ENCODE measurements around the gene AUH.

The AUH gene

DNA sequence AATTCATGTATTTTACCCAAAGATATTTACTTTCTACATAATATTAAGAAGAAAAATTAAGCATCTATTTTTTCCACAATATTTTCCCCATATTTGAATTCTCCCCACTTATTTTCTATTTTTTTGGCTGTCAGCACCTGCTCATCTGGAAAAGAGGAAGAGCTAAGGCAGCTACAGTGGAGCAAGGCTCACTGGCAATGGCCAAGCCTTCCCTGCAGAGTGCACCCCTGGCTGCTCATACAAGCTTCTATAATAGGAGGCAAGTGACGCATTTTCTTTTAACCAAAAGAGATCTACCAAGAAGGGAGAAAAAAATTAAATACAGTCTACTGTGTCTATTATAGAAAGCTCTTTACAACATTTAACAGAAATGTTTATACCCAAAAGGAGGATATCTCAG lies 72.5 kb downstream of the AUH start:
- DNase-seq, result no peak

DNA sequence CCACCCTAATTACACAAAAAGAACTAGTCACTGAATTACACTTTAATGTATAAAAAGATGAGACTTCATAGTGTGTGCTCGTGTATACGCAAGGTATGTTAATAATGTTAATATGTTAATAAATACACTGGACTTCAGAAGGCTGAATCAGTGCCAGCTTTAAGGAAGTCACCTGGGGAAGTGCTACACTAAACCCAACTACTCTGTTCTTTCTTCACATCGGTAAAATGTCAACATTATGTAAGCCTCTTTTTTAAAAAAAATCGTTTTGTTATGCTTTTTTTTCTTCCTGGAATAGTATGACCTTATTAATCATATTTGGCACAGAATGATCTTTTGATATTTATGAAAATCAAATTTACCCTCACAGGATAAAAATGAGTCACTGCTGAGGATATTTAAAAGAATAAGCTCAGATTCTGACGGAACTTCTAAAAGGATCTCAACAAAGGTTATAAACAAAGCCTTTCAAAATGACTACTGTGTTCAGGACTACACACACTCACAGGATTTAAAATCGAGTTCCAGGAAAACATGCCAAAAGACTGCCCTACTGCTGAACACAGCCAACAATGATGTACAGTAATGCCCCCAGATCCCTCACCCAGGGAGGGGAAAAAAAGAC lies 75.9 kb downstream of the AUH start:
- DNase-seq, result no peak

DNA sequence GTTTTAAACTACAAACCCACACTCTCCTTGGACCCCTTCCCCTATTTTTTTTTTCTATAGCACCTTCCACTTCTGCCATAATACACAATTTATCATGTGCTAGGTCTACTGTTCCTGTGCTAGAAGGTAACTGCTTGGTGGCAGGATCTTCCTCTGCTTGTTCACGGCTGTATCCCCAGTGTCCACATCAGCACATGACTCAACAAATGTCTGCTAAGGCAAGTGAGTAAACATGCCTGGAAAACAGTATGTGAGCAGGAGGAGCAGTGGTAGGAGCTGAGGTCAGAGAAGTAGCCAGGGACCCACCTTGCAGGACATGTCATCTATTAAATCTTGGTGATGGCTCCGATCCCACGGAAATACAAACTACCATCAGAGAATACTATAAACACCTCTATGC lies 79.4 kb downstream of the AUH start:
- DNase-seq, result no peak

DNA sequence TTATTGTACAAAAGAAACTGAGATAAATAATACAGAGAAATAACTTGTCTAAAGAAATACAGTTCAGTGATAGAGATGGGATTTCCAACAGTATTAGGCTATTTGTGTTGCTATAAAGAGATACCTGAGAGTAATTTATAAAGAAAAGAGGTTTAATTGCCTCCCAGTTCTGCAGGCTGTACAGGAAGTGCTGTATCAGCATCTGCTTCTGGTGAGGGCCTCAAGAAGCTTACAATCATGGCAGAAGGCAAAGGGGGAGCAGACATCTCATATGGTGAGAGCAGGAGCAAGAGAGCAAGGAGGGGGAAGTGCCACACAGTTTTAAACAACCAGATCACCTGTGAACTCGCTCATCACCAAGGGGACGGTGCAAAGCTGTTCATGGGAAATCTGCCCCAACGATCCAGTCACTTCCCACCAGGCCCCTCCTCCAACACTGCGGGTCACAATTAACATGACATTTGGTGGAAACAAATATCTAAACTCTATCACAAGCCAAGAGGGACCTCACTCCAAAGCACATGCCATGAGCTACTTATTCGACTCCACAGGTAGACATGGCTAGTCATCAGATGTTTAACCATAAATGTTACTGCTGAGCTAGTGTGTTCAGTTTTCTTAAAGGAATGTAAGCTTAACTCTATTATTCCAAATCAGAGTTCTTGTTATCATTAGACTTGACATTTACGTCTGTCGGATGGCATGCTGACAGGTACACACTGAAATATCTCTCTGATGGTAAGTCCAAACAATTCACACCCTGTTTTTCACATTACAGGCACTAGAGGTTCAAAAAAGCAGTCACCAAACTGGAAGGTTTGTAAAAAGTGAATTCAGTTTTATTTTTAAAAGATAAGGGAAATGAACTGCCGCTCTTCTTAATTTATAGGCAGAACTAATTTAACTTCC lies 82.2 kb downstream of the AUH start:
- no peak for DNase-seq

DNA sequence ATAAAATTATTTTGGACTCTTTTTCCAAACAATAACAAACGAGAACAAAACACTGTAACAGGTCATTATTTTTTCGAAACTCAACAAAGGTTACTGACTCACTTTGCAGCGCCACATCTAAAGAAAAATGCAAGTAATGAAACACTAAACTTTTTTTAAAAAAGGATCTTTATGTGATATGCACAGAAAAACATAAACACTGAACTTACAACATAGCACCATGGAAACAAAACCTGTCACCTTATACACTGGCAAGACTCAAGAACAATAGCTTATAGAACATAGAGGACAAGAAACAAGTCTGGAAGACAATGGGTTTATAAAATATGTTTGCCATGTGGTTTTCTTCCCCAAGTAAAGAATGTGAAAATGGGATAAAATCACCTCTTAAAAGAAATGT lies 85.2 kb downstream of the AUH start:
- no peak for DNase-seq

DNA sequence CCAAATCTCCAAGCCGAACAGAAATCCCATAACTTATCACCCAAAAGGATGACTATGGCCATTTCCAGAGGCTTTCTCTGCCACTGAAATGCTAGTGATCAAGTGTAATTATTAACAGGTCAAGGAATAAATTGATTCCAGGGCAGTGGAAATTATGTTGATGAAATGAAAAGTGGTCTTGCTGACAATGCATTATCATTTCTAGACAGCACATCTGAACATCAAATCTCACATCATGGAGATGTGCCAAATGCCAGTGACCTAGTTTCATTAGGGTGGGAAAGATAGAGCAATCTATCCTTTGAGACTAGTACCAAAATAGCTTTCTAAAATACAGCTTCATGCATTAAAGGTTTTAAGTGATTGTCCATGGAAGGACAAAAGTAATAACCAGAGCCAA lies 86.1 kb downstream of the AUH start:
- no peak for DNase-seq

DNA sequence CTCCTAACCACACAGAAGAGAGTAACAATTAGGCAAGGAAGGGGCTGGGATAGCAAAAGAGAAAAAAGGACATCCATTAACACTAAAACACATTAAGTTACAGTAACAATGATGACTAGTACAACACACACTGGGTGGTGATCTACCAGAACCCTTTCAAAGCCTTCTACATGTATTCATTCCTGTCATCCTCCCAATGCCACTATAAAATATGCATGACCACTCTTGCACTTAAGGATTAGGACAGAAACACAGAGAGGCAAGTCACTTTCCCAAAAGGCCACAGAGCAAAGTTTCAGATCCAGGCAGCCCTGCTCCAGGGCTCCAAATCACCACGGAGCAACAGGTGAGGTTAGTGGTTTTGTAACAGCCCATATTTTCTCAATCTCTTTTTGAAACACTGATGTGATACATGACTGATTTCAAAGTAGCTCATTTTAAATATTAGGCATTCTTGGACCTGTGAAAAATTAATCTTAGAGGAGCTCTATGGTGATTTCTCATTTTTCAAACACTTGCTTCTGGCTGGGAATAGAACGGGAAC lies 86.7 kb downstream of the AUH start:
- no peak for DNase-seq

DNA sequence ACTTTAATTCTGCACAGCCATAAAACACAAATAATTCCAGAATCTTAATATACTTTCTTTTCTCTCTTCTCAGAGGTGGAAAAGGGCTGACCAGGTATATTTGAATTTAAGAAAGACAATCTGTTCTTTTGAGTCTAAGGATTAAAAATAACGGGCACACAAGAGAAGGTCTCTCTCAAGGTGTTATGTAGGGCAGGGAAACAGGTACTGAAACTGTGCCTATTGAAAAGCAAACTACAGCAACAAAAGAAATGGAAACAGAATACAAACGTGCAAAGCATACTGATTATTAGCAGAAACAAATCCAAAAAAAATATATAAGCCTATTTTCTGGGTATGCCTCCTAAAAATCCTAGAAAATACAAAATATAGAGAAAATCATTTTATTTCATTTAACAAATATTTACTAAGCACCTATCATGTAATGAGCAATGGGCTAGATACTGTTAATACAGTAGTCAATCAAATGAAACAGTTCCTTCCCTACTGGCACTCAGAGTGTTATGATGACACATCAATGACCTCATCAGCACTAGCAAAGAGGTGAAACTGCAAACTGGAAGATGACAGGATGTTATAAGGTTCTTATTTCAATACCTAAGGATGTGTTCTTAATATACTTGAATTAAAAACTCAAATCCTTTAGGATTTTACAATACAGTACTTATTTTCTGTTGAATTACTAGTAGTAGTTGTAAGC lies 87.7 kb downstream of the AUH start:
- DNase-seq, result peak; percentile 62

DNA sequence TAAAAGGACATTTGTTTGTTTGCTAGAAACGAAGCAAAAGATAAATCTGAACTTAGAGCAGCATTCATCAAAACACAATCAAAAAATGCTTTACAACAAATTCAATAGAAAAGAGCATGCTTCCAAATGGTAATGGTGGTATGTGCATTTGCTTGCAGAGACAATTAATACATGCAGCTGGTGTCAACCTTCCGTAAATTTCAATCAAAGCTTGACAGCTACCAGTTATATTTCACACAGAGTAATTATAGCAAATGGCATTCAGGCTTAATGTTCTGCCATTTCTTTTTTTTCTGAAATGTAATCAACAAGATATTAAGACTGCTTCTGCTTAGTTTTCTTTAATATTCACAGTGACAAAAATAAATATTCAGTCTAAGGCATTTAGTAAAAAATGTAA lies 90.6 kb downstream of the AUH start:
- DNase-seq, result no peak

DNA sequence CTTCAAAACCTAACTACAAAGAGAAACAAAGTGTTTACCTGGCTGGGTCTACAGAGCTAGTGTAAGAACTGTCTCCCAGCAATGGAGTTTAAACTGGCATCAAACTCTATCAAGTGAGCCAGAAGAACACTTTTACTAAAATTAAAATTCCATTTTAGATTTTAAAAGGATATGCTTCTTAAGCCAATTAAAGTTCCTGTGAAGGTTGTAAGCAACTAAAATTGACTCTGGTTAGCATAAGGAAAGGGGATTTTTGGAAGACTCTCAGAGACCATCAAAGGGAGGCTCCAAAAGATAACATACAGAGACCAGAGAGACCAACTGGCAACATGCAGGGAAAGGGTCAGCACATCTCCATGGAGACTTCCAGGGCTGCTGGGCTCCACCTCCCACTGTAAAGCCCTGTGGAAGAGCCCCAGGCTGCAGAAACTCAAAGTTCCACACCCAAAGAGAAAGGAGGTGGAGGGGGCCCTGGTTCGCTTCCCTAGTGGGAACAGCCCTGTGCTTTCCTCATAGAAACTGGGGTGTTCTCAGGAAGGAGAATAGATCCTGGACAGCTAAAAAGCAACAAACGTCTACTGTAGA lies 91.7 kb downstream of the AUH start:
- DNase-seq, result no peak

DNA sequence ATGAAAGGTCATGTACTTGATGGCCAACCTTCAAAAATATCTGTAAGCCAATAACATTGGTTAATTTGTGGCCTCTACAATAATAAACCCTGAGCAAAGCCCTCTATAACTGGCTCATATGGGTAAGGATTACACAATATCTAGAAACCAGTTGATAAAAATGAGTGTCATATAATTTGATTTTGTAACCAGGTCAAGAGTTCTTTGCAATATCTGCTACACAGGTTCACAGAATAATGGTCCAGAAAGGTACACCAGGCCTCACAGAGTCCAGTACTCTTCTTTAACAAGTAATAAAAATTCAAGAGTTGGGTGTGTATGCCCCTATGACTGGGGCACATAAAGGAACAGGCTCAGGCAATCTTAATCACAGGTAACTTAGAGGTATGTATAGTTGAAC lies 95.3 kb downstream of the AUH start:
- no peak for DNase-seq

DNA sequence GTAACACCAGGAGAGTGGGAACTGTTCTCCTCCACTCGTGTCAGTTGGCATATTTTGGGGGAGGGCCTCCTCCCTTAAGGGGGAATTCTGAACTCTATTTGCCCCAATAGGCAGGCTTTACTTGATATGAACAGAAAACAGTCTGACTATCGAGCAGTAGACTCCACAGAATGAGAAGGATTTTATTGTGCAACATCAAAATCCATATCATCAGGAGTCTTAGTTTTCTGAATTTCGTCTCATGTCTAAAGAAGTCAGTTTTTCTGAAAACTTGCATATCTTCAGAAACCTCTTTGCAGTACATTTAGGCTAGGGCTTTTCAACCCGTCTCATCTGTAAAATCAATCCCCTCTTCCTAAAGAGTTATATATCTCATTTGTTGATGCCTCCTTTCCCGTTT lies 96.2 kb downstream of the AUH start:
- no peak for DNase-seq

DNA sequence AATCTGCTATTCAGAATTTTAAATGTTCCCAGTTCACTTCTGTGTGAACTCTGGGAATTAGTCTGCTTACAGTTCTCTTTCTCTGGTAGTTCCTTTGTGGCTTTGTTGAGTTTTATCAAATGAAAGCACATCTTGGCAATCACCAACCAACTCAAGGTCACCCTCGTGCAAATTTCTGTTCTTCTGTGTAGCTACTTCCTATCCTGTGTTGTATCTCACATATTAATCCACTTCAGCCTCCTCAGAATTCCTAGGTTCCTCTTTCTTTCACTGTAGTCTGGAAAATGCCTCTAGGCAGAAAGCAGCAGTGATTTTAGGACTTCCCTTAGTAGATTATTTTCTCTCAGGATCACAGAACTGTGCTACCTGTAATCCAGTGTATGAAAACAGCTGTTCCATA lies 100.3 kb downstream of the AUH start:
- DNase-seq, result no peak

DNA sequence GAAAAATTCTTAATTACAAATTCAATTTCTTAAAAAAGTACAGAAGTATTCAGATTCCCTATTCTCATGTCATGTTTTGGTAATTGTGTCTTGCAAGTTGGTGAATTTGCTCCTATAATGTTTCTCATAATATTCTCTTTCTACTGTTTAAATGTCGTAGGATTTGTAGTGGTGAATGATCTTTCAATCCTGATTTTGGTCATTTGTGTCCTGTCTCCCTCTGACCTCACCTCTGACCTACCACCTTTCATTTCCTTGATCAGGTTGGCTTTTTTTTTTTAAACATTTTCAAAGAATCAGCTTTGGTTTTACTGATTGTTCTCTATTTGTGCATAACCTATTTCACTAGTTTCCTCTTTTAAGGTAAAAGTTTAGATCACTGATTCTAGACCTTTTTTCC lies 102.6 kb downstream of the AUH start:
- DNase-seq, result no peak

DNA sequence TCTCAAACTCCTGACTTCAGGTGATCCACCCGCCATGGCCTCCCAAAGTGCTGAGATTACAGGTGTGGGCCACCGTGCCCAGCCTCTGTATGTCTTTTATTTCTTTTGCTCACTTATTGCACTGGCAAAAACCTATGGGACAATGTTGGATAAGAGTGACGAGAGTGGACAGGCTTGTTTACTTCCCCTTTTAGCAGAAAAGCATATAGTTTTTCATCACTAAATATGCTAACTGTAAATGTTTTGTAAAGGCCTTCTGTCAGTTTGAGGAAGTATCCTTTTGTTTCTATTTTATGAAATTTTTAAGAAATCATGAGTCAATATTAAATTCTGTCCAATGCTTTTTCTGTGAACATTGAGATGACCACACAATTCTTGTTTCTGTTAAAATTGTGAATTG lies 103.3 kb downstream of the AUH start:
- DNase-seq, result no peak

DNA sequence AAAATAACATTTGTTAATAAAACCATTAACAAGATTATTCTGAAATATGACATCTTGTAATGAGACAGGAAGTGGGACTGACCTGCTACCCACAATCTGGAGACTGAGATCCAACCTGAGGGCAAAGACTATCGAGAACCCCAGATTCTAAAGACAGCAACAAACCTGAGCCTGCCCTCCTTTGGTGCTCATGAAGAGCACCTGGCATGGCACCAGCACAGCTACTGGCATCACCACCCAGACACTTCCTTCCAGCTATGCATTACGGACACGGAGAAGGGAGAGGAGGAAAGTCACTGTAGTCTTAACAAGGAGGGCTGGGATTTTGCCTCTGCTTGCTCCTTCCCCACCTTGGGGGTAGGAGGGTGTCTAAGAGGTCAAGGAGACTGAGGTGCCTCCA lies 105.5 kb downstream of the AUH start:
- DNase-seq, result no peak

DNA sequence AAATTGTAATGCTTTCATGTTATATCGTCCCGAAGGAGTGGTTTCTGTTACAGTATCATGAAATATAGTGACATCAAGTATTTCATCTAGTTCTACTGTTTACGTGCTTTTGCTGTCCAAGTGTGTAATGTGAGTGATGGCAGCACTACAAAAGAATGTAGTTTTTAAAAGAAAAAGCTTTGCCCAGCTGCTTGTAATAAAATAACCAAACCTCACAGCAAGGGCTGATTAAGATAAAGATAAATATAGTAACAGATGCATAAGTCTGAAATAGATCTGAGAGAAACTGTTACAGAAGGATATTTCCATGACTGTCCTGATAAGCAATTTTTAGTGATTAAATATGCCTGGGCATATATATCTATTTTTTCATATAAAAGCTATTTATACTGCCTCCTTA lies 106.4 kb downstream of the AUH start:
- DNase-seq, result peak; percentile 60

DNA sequence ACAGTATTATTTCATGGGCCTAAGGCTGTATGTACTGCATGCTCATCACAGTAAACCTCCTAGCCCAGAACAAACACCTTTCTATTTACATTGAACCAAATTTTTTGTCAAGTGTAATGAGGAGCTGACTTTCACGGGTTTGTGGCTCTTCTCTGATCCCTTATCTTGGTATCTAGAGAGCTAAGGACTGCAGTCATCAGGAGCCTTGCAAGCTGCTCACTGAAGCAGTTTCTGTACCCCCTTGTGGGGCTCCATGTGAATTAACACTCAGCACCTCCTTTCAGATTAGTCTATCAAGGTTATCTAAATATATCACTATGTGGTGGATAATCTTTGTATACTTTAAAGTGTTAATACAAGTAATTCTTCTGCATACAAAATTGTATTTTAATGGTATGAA lies 108.2 kb downstream of the AUH start:
- no peak for DNase-seq

DNA sequence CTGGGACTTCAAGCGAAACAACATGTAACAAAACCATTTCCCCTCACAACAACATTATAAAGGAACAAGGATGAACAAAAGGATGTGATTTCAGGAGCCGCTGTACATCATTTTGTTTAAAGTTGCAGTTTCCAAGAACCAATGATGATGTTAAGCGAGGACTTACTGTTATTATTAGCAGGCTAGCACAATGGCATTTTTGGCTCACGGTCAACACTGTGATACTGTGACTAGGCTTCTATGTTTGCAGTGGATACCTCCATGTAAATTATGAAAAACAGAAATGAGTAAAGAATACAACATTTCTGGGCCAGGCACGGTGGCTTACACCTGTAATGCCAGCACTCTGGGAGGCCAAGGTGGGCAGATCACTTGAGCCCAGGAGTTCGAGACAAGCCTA lies 113.0 kb downstream of the AUH start:
- DNase-seq, result peak; percentile 24

DNA sequence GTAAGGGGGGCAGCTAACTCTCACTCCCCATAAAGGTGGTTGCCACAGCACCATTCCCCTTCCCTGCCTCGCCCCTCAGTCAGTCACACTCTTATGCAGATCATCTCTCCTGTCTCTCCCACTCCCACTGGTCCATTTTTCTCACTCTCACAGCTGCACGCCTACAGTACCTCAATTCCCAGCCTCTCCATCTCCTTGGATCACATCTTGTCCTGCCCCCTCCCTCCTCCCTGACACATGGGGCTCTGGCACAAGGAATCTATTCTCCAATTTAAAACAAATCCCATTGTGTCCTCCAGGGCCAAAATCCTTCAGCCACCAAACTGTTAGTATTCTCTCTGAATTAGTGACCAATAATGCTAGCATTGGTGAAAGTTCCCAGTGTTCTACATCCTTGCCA lies 114.4 kb downstream of the AUH start:
- DNase-seq, result no peak

DNA sequence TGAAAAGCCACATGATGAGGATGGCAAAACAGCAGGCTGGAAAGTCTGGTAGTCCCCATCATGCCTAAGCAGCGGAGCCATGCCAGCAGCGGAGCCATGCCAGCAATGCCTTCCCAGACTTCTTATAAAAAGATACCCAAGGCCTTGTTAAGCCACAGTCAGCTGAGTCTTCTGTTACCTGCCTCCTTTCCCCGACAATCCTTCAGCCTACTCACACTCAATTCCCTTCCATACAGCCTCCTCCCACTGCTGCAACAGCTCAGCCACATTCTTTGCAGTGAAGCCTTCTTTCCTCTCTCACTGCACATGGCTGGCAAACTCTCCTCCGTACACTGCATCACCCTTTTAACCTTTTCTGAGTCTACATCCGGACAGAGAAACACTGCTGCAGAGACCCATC lies 114.9 kb downstream of the AUH start:
- DNase-seq, result no peak

DNA sequence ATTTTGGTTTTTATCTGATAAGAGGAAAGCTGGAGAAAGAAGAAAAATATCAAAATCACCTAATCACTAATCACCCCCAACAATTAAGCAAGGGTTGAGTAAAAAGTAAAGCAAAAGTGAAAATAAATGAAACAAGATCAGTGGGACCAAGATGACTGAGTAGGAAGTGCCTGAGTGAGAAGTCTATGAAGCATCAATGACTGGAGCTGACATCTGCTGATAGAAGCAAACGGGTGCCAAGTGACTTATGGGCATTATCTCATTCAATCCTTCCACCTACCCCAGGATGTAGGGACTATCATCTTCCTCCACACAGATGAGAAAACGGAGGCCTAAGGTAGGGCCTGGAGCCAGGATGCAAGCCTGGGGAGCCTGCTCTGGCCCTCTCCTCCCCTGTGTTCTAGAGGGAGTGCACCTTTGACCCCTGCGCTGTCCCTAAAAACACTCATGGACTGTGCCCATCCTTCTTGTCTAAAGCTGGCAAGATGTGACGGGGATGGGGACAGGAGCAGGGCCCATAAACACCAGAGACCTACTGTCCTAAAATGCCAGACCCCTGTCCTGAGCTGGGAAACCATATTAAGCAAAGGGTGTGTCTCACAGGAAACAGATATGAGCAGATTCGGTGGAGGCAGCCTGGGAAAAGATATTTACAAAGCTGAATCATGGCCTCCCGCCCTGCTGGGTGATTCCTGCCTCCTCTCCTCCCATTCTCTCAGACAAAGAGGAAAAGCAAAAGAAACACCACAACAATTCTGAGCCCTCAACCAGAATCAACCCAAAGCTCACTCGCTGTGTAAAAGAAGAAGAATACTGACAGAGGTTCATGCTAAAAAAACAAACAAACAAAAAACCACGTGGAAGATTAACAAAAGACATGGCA lies 116.0 kb downstream of the AUH start:
- DNase-seq, result peak; percentile 71
